HG03196 (cell line): ENCODE measurements around the gene SPG21.

Source experiments
- ATAC-seq: cut with Tn5 transposase; IDR thresholded peaks from one replicate; pipeline ENCODE4 v1.9.1; 2021; ENCODE audit not compliant: unreplicated experiment

SPG21 gene

DNA sequence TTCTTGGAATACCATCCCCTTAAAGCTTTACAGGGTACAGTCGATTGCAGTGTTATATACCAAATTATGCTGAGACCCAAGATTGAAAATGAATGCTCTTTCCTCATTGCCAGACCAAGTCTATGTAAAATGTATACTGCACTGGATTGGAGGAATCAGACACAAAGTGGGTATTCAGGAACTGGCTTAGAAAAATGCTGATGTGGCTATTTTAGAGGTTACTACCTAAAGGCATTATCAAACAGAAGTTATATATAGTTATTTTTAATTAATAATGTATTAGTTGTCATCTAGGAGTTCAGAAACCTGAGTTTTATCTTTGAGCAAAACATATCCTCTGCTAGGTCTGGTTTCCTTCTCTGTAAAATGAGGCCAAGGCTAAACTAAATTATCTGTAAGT is 3.6 kb upstream of the SPG21 start:
- ATAC-seq = no peak

DNA sequence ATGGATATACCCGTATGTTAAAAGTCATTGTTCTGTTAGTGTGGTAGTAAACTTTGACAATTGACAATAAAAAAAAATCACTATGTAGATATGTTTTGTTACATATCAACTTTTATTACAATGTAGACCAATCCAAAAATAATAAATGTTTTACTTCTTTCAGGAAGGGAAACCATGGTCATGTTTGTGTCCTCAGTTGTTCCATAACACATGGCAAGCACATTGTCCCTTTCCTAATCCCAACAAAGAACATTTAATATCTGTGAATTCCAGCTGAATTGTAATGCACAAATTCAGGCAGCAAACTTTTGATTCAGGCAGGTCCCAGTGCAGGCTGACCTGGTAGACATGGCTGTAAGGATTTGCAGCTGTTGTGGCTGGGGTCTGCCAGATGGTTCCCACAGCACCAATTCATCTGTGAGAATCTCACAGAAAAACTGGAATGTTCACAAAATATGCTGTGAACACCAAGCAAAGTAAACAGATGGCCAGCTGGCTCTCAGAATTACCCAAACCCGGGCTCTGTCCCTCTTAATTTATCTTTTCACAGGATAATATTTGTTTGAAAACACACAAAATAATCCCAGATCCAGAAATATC is 1.9 kb upstream of the SPG21 start:
- ATAC-seq = no peak

DNA sequence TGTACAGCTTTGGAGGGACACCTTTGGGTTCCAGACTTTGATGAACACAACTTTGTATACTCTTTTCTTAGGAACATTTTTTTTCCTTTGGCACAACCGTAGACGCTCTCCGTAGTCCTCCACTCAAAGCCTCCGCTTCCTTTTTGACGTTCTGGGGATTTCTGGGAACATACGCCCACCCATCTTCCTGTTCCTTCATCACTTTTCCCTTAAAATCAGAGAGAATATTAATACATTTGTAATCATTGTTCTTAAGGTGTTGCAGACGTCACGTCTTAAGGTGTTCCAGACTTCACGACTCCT is 405 bp upstream of the SPG21 start:
- no peak for ATAC-seq

DNA sequence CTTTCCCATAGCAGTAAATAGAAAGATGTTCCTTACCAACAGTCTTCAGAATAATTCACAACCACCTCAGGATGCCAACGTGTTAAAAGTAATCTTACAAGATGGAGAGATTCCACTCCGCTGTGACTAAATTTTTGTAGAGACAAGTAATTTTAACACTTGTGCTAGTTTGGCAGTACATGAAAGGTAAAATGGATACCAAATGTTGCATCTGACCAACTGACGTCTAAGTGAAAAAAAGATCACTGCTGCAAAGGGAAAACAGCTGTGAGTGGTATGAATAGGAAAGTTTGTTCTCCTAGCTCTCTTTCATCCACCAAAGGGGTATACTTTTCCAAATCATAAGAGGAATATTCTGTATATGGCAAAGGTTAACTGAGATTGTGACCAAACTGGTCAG is 2.6 kb downstream of the SPG21 start:
- no peak for ATAC-seq

DNA sequence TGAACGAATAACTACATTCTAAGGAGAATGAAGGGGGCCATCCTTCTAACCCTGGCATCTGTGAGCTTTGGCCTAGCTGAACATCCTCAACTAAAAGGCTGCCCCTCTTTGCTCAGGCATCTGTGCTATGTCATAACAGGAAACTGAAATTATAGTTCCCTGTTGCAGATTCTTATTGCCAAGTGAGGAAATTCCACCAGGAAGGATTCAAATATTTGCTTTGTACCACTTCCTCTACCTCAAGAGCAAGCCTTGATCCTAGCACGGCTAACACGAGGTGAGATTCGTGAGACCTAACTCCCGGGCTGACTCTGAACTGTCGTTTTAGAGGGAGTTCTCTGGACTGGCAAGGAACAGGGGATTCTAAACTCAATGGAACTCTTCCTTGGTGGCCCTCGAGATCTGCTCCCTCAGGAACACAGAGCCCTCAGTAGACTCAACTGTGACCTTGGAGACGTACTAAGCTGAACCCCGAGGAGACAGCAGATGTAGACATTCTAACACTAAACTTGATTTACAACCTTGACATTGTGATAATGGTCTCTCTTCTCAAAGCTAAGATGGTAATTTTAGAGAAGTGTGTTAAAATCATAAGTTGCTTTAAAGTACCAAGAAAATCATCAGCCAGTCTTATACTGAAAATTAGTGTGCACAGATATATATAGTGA is 4.2 kb downstream of the SPG21 start:
- no peak for ATAC-seq

DNA sequence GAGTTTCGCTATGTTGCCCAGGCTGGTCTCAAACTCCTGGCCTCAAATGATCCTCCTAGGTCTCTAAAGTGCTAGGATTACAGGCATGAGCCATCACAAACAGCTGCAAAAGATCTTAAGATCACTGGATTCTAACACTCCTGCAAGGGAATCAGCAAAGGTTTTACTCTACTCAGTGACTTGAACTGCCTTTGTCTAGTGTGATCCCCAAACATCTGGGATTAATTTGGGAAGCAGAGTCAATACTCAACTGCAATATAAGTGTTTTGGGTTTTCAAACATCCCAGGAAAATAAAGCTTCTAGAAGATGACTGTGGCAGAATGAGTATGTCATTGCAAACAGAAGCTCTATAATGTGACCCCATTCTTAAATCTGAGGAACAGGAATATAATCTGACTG is 7.2 kb downstream of the SPG21 start:
- ATAC-seq = no peak

DNA sequence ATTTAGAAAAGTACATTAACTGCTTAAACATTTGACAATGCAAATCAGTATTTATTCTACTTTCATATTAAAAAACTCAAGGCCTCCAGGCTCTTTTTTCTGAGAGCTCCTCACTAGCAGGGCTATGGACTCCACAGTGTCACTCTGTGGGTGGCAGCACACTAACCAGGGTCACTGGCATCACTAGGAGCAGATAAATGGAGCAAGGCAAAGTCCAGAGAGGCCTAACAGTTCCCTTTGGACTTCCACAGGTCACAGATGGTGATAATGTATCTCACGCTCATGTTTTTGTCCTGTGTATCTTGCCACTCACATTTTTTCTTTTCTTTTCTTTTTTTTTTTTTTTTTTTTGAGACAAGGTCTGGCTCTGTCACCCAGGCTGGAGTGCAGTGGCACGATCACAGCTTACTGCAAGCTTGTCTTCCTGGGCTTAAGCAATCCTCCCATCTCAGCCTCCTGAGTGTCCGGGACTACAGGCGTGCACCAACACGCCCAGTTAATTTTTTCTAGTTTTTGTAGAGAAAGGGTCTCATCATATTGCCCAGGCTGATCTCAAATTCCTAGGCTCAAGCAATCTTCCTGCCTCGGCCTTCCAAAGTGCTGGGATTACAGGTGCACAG is 7.8 kb downstream of the SPG21 start:
- no peak for ATAC-seq

DNA sequence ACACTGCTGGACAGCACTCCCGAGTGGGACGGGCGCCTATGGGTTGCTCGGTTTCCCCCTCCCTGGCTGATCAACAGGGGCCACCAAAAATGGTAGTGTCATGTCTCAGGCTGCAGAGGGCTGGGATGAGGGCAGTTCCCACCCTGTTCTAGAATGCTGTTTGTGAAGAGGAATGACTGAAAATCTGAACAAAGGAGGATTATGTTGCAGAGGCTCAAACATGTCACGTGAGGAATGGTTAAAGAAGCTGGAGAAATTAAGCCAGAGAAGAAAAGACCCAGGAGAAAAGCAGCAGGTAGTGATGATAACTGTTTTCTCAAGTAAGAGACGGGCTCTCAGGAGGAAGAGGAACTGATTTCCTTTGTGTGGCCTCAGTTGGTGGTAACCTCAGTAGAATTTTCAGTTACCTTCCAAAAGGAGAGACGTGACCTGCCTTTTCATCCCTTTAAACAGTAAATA is 10.4 kb downstream of the SPG21 start:
- no peak for ATAC-seq

DNA sequence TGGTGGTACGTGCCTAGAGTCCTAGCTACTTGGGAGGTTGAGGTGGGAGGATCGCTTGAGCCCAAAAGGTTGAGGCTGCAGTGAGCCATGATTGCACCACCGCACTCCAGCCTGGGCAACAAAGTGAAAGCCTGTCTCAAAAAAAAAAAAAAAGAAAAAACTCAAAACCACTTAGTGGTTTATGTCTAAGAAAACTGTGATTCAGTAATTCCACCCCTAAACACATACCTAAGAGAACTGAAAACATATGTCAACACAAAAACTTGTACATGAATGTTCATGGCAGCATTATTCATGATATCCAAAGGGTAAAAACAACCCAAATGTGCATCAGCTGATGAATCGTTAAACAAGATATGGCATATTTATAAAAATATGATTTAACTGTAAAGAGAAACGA is 14.3 kb downstream of the SPG21 start:
- no peak for ATAC-seq

DNA sequence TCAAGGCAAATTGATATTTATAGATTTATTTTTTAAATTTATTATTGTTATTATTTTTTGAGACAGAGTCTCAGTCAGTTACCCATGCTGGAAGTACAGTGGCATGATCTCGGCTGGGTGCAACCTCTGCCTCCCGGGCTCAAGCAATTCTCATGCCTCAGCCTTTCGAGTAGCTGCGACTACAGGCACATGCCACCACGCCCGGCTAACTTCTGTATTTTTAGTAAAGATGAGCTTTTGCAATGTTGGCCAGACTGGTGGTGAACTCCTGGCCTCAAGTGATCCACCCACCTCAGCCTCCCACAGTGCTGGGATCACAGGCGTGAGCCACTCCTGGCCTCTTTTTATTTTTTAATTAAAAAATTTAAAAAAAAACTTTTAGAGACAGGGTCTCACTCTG is 19.0 kb downstream of the SPG21 start:
- no peak for ATAC-seq

DNA sequence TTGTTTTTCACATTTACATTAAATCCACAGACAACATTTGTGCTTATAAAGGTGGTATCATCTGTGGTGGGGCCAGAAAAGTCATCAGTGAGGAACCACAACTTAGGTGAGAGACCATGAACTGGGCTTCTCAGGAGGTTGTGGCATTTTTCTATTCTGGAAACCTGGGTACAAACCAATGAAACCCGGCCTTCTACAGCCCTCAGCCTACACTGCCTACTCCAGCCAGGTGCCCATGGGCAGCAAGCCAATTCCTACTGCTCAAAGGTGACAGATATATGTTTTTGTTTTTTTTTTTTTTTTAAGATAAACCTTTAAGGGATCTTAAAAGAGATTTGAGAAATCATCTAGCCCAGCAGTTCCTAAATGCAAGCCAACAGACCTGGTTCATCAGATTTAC is 20.3 kb downstream of the SPG21 start:
- no peak for ATAC-seq

DNA sequence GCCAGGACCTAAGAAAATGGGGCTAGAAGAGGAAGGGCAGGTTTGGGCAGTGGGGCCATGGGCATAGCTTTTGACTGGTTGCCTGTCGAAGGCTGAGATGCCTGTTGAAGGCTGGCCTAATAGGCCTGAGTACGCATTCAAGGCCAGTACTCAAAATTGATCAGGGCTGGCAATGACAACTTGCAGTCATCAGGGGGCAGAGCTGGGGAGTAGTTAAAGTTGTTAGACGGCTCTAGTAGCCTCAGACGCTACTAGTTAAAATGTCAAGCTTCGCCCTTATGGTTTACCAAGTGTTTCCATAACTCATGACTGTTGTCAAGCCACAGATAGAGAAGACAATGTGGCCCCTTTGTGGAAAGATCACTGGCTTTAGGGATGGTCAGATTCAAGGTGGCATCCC is 28.7 kb downstream of the SPG21 start:
- no peak for ATAC-seq

DNA sequence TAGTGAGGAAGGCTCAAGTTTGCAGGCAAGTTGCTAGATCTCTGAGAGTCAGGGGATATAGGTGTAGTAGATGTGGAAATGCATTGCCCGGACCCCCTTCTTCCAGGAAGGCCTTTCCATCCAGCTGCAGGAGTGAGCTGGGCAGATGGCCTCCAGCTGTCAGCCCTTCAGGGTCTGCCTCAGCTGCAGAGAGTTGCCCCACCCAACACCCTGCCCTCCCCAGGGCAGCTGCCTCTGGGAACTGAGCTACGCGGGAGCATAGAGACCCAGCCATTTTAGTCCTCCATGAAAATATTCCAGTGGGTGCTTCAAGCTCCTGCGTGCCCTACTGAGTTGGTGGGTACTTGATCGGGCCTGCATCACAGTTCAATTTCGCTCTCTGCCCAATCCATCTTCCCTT is 29.6 kb downstream of the SPG21 start:
- ATAC-seq = no peak

DNA sequence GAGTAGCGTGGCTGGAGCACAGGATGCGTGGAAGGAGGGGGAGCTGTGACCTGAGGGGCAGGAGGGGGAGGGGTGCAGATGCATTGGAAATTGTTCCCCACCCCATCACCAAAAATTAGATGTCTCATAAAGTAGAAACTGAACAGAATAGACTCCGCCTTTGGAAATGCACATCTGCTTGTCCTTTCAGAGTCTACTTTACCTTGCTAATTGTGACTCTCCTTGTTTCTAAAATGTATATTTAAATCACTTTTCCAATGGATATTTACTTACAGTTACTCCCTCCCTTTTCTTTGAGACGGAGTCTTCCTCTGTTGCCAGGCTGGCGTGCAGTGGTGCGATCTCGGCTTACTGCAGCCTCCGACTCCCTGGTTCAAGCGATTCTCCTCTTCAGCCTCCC is 30.6 kb downstream of the SPG21 start:
- no peak for ATAC-seq

DNA sequence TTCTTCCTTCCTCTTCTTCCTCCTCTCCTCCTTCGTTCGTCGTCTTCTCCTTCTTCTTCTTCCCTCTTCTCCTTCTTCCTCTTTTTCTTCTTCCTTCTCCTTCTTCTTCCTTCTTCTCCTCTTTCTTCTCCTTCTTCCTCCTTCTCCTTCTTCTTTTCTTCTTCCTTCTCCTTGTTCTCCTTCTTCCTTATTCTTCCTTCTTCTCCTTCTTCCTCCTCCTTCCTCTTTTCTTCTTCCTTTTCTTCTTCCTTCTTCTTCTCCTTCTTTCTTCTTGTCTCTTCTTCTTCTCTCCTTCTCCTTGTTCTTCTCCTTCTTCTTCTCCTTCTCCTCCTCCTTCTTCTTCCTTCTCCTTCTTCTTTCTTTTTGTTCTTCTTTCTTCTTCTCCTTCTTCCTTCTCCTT is 35.3 kb downstream of the SPG21 start:
- no peak for ATAC-seq

DNA sequence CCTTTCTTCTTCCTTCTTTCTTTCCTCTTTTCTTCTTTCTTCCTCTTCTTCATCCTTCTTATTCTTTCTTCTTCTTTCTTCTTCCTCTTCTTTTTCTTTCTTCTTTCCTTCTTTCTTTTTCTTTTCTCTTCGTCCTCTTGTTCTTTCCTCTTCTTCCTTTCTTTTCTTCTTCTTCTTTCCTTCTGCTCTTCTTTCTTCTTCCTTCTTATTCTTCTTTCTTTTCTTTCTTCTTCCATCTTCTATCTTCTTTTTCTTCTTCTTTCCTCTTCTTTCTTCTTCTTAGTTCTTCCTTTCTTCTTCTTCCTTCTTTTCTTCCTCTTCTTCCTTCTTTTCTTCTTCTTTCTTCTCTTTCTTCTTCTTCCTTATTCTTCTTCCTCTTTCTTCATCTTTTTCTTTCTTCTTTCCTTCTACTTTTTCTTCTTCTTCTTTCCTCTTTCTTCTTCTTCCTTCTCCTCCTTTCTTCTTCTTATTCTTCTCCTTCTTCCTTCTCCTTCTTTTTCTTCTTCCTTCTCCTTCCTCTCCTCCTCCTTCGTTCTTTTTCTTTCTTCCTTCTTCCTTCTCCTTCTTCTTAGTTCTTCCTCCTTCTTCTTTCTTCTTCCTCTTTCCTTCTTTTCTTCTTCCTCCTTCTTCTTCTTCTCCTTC is 37.8 kb downstream of the SPG21 start:
- no peak for ATAC-seq

DNA sequence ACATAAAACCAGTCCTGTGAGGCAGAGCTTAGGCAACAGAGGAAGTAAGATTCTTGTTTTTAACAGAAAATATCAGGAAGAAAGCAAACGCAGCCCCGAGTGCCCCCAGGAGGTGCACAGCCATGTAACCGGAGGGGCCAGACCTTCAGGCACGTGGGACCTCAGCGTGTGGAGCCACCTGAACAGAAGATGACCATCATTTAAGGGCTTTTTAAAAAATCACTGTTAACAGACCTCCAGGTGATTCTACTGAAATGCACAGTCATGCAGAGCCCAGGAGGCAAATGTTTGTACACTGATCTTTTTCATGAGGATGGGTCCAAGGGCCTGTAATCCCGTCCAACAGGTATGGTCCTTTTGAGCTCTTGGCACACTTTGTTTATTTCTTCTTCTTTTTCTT is 38.8 kb downstream of the SPG21 start:
- ATAC-seq = no peak

DNA sequence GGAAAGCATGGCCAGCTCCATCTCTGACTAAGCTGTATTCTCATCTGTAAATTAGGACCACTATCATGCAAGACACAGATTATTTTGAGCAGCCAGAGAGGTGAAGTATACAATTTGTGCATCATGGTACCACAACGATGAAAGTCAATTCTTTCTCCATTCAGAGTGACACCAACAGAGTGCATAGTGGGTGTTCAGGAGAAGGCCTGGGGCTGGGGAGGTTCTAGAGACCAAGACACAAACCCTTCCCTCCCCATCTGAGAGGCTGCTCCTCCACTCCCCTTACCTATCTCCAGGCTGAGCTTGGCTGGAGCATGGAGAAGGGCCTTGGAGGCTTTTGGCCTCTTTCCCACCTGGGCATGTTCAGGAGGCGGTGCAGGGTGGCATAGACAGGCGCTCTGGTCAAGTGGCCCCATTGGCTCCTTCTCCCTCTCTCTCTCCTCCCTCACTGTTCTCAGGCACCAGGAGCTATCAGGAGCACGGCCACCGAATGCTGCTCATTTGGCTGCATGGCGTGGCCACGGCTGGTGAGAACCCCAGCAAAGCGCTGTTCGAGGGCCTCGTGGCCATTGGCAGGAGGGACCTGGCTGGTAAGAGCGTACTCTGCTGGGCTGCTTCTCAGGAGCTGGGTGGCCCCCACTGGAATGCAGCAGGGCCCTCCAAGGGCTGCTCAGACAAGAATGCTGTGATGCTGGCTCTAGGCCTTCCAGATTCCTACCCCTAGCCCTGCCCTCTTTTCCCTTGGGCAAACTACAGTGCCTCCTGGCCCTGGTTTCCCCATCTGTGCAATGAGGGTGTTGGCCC is 40.1 kb downstream of the SPG21 start:
- ATAC-seq = no peak

DNA sequence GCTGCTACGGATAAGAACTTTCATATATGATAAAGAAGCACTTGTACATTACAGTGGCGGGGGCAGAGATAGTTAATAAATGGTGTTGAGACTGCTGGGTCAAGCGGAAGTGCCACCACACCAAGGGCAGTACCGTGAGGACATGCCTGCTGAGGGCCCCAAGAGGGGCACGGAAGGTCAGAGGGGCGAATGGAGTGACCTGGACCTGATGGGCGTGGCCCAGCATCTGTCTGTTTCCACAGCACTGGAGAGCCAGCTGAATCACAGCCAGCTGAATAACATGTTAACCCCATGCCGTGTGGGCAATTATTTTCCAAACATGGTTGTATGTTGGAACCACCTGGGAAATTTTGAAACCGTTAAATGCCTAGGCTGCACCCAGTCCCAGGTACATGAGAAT is 40.8 kb downstream of the SPG21 start:
- no peak for ATAC-seq

DNA sequence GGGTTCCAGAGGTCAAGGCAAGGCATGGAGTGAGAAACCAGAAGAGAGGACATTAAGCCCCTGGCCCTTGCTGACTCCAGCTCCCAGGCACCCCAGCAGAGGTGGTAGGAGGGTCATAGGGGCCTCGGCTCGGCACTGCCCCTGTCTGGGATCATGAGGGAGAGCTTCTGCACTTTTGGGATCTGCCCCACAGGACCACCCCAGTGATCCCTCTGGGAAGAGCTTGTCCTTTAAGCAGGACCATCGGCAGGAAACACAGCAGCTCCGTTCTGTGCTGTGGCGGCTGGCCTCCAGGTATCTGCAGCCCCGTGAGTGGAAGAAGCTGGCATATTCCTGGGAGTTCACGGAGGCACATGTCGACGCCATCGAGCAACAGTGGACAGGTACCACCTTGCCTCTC is 42.5 kb downstream of the SPG21 start:
- no peak for ATAC-seq

DNA sequence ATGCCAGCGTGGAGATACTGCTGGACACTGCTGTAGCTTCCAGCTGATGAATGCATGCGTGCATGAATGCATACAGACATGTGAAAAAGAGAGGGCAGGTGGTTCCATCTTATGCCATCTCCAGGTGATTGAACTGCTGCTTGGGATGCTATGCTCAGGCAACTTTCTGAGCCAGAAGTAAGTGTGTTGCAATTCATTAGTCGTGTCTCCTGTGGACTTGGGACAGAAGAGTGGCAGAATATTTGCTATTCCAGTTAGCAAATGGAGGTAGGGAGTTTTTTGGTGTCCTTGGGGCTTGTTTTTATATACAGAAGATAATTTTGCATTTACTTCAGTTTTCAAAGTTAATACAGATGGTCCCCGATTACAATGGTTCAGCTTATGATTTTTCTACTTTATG is 44.8 kb downstream of the SPG21 start:
- no peak for ATAC-seq
